GM11168 (cell line): ENCODE measurements around the gene STX18.
"Not testable (repeated sequence)": the region's sequence is repeated elsewhere in the genome, so short reads cannot be mapped to it uniquely, and the experiment has no call there.

Experiments
- in situ Hi-C: fragments of 300-500 bp; cut with MboI; formaldehyde crosslinking; loops from one replicate; pipeline ENCODE4 v1.12.0; 2022; ENCODE audit warnings: low sequenced_read_pairs; ENCODE audit not compliant: unreplicated experiment

Gene STX18

DNA sequence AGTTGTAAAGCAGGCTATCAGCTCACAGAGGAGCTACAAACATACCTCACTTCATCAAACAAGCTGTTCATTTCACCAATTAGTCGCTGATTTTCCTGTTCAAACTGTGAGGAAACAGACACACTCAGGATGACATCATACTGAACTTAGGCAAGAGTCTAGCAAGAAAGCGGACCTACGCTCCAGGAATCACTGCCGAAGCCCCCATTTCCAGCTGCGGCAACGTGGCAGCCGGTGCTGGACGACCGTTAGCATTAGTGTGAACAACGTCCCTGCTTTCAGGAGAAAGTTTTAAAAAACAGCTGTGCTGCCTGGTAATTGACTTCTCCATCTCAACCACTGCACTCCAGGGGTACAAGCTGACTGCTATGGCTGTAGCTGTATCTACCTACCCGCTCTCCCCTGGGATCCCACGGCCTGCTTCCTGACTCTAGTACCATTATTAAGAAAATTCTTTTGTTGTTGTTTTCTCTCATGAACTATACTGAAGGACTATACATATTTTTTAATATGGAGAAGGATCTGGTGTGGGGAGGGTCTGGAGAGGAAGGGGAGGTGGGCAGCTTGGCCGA, 116.6 kb downstream of the STX18 start:
- in situ Hi-C loops = no loop called here

DNA sequence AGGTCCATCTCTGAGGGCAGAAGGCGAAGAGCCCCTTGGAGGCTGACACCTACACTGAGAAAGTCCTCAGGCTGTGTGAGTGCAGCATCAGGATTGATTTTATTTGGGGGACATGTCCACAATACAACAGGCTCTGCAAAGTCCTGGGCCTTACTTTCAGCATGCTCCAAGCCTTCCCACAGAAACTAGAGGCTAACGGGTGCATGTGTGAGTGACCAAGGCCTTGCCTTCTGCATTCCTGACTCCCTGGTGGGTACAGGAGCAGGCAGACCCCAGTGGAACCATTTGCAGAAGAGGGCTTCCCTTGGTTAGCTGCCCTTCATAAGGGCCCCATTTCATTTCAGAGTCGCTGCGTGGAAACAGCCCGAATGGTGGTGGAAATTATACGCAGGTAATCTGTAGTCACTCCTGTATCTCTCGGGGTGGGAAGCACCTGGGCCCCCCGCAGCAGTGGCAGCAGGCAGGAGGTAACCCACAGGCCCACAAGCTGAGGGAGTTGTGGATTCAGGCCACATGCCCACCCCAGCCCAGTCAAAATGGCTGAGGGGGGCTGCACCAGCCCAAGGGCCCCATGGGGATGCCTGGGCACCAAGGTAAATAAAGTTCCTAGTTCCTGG, 117.2 kb downstream of the STX18 start:
- in situ Hi-C loops = no loop called here

DNA sequence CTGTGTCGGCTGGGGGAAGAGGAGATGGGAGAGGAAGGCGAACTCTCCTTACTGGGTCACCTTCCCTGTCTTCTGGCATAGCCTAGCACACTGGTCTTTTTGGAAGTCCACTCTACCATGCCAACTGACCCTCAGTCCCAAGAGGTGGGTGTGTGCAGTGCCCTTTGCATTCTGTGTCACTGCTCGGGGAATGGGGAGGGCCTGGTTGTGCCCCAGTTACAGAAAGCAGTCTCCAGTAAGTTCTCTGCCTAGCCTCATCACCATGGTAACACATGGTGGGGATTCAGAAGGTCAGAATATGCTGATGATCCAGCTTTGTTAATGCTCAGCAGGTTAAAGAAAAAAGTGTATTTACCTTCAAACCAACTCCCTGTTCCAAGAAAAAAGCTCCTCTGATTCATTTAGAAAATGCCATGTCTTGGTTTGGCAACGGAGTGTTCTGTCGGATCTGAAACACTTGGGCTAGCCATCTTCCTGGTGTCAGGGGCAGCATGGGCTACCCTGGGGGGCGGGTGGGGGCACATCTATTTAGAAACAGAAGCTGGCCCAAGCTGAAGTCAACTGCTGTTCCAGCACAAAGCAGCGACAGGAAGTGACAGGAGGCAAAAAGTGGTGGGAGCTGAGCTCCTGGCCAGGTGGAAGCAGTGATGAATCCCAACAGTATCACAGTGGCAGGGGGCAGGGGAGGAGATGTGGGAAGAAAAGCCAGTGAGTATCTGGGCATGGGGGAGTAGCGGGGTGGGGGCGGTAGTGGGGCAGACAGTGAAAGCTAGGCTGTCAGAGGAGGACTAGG, 117.9 kb downstream of the STX18 start:
- in situ Hi-C loops = no loop called here

DNA sequence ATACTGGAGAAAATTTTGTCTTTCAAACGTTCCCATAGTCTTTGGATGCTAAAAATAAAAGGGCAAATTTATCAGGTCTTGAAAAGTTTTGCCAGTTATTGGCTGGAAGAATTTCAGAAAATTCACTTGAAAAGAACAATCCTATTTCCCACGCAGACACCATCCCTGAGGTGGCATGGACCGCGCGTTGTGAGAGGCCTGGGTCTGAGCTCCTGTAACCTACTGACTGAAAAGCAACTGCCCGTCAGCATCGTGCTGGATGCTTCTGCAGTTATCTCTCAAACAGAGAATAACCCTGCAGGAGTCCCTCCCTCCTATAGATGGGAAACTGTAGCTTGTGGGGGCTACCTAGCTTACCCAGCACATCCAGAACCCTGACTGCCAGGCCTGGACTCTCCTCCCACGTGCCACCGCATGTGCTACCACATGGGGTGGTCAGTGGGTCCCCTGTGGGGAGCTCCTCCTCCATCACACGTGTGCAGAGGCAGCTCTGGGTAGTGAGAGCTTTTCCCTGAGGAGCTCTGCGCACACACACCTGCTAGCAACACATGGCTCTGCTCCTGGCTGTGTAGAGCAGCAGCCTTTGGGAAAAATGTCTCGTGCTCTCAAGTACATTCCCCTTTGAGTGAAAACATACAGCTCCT, 118.9 kb downstream of the STX18 start:
- in situ Hi-C loops = no loop called here

DNA sequence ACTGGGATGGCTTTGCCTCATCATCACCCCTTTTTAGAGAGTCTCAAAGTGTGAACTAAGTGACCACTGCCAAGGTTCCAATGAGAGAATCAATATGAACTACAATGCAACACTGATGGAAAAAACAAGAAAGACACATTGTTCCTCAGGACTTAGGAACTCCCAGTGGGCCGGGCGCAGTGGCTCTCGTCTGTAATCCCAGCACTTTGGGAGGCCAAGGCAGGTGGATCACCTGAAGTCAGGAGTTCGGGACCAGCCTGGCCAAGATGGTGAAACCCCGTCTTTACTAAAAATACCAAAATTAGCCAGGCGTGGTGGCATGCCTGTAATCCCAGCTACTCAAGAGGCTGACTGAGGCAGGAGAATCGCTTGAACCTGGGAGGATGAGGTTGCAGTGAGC, 119.7 kb downstream of the STX18 start:
- in situ Hi-C loops = not testable (repeated sequence)

DNA sequence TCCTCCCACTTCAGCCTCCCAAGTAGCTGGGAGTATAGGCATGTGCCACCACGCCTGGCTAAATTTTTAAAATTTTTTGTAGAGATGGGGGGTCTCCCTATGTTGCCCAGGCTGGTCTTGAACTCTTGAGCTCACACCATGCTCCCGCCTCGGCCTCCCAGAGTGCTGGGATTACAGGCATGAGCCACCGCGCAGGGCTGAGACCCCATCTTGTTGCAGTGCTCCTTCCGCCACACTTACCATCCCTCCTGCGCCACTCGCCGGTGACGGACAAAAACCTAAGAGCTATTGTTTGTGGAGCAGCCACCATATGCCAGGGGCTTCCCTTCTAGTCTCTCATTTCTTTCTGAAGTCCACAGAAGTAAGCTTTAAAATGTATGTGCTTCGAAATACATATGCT, 120.5 kb downstream of the STX18 start:
- in situ Hi-C loops = no loop called here

DNA sequence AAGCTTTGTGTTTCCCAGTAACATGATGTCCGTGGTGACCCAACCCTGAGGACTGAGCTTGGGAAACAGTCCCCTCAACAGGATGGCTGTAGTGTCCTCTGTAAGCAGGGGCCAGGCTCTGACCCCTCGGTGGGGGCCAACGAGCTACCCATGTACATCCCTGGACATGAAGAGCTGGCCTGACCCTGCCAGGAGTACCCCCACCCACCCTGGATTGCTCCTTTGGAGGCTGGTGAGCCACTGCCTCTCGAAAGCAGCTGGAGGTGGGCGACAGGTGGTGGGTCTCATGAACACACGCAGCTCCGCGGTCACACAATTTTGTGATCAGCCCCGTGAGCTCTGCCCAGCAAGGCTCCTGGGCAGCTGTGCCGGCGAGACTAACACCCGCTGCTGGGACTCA, 121.4 kb downstream of the STX18 start:
- in situ Hi-C loops = no loop called here

DNA sequence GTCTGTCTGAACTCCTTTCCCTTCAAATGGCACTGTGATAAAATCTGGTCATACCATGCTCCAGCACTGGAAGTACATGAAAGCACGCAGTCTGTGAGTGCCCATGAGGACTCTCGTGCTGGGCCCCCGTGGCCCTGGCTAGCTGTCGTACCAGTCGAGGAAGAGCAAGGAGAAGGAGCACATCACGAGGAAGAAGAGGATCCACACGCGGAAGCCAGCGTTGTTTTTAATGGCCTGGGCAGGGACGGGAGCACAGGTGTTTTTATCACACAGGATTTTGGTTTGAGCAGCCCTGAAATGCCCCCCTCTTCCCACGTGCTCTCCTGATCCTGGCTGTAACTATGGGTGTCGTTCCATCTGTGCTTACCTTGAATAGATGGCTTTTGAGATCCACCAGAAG, 122.0 kb downstream of the STX18 start:
- in situ Hi-C loops = no loop called here

DNA sequence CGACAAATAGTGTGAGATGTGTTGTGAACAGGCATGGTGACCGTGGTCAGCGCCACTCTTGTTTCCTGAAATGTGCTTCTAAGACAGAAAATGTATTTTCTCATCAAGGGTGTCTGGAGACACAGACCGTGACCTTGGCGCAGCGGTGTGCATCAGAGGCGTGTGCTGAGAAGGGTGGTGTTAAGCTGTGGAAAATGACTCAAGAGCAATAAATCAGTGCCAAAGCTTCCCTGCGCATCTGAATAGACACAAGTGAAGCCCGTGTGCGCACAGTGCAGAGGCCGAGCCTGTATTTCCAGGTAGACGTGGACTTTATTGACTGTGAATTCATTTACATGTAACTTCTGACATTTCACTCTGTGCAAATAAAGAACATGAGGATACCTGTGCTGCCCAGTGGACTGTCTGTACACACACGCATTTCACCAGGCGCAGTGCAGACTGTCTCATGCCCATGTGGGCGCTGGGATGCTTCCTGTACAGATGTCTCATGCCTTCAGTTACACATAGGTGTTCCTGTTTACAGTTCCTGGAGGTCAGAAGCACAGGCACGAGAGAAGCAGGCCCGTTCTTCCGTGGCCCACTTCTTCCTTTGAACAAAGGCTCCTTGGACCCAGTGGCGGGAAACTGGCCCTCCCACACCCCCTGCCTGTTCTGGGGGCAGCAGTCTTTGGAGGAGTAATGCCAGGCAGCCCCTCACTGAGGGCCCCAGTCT, 123.0 kb downstream of the STX18 start:
- in situ Hi-C loops = no loop called here

DNA sequence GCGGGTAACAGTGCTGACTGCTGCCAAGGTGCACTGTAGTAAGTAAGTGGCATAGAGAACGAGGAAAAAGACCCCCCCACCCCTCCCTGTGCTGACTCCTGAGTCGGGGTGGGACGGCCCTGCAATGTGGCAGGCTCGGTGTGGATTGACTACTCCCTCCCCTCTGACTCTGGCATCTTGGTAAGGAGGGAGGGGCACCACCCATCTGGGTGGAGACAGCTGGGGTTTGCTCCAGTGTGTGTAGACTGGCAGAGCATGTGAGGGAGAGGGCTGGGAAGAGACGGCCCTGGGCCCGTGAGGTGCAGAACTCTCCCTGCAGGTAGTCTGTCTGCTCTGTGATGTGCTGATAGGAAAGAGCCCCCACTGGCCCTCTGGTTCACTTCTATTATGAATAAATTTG, 124.0 kb downstream of the STX18 start:
- in situ Hi-C loops = no loop called here

DNA sequence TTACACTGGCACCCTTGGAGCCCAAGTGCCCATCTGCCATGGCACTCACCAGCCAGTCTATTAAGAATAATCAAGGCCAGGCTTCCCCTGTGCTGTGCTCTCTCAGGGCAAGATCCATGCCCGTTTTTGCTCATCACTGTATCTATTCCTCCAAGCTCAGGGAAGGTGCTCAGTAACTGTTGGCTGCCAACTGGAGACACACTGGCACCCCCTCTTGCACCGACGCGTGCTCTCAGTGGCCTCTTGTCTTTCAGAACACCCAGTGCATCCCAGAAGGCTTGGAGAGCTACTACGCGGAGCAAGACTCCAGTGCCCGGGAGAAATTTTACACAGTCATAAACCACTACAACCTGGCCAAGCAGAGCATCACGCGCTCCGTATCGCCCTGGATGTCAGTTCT, 124.9 kb downstream of the STX18 start:
- in situ Hi-C loops = no loop called here

DNA sequence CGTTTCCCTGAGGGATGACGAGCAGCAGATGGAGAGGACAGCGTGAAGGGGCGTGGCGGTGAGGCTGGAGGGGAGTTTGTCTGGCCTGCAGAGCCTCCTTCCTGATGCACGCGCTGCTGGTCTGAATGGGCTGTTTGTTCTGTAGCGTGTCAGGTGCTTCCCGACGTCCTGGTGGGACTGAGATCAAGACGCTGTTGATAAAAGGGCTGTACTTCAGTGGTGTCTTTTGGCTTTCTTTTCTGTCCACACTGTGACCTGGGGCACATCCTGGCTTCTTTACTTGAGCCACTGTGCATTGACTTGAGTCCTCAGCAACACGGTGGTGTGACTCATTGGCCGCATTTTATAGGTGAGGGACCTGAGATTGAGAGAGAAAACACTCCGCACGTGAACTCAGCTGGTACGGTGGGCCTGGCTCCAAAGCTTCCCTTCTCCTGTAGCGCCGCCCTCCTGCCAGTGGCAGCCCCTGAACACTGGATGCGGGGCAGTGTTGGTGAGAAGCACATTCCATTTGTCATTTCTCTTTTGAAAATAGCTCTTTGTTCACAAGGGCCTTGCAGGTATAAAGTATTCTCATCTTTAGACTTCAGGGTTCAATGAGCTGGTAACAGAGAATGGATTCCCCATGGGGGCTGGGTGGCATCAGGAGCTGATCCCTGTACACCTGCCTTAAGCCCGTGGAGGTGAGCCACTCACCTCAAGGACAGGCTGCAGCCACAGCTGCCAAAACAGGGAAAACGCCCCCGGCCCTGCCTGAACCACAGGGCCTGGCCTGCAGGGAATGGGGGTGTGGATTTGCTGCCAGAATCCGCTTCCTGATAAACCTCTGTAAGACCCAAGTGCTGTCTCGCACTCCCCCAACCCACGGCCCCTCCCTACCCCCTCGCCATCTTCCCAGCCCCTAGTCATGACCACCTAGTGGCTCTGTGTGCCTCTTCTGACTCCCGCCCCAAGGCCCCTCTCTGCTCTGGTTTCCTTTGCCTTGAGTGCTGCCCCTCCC, 125.7 kb downstream of the STX18 start:
- in situ Hi-C loops = no loop called here

DNA sequence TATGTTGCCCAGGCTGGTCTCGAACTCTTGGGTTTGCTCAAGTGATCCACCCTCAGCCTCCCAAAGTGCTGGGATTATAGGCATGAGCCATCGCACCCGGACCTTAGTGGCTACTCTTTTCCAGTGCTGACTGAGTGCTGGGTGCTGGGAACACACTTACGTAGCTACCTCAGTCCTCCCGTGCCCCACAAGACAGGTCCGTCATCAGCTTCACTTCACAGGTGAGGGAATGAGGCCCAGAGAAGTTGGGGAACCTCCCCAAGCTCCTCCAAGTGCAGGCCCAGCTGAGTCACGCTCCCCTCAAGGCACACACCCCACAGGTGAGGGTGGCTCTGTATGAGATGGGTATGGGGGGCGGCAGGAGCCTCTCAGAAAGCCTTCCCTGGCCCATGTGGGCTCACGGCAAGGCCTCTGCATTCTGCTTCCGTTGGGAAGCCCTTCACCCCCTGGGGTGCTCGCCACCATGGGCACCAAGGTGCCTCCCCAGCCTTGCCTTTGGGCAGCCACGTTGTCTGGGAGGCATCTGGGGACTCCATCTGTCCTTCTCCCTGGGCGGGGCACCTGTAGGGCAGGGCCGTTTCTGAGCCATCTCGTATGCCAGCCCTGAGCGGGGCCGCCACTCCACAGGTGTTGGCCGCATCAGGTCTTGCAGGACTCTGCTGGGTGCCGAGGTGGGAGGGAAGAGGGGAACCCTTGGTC, 126.6 kb downstream of the STX18 start:
- in situ Hi-C loops = no loop called here

DNA sequence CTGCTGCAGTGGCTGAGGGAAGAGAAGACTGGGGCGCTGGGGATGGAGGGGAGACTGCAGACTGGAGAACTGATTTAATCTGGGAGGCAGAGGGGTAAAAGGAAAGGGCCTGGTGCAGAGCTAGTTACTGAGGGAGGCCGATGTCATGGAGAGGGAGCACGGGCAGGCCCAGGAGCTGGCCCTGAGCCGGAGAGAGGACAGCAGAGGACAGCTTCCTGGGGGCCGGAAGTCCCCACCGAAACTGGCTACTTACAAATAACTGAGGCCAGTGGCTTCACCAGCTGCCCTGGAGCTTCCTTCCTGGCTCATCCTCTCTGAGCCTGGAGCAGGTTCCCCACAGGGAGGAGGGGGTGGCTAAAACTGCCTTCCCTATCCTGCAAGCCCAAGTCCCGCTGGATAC, 128.0 kb downstream of the STX18 start:
- in situ Hi-C loops = no loop called here

DNA sequence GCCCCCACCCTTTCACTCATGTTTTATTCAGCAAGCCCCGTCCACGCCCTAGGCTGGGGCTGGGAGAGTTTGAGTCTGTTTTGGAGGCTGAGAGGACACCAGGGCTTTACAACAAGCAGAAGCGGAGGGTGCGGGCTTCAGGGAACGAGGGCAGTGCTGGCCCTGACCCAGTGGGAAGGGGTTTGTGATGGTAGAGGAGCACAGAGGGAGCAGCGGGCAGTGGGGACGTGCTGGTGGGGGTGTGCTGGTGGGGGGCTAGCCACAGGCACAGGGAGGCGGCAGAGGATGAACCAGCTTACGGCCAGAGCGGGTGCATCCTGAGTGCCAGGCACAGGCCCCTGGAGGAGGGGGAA, 128.5 kb downstream of the STX18 start:
- in situ Hi-C loops = no loop called here

DNA sequence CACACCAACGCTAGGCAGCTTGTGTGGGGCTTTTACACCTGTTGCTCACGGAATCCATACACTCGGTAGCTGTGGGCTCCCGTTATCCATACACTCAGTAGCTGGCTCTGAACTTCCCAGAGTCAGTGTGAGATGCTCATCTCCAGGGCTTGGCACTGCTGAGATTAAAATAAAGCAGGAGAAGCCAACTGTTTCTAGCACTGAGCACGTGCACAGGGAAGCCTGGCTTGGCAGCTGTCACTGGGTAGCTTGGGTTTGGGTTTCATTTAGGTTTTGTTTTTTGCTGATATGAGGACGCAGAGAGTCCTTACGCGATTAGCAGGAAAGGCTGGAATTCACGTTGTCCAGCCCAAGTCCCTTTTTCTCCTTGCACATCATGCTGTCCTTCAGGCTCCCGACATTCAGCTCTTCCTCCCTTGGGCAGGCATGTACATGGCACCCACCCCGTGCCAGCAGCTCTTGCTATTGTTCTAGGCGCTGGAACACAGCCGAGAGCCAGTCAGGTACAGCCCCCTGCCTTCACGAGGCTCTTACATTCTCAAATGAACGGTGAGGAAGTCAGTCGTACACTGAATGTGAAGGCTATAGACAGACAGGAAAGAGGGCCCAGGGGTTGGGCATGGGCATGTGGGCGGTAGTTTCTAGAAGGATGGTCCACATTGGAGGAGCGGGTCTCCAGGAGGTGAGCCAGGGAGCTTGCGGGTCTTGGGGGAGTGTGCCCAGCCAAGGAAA, 129.0 kb downstream of the STX18 start:
- in situ Hi-C loops = no loop called here

DNA sequence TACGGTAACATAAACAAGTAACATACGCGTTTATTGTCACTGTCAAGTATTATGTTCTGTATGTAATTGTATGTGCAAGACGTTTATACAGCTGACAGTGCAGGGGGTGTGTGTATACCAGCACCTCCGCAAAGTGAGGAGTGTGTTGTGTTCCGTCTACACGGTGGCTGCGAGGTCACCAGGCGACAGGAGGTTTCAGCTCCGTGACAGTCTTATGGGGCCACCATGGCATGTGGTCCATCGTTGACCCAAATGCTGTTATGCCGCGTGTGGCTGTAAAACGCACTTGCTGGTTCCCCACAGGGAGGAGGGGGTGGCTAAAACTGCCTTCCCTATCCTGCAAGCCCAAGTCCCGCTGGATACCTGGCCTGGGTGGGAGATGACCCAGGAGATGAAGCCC, 129.9 kb downstream of the STX18 start:
- in situ Hi-C loops = no loop called here

DNA sequence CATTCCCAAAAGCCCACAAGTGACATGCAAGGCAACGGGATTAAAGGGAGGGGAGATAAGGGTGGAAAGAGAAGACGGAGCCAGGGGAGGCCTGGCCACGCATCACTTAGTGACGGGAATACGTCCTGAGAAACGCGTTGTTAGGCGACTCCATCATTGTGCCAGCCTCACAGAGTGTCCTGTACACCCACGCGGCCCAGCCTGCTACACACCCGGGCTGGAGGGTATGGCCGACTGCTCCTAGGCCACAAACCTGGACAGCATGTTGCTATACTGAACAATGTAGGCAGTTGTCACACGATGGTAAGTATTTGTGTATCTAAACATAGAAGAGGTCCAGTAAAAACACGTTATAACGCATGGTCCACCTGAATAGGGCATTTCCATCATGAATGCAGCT, 131.6 kb downstream of the STX18 start:
- in situ Hi-C loops = no loop called here
